Measurements from ENCODE around the gene MPZ.

MPZ gene

DNA sequence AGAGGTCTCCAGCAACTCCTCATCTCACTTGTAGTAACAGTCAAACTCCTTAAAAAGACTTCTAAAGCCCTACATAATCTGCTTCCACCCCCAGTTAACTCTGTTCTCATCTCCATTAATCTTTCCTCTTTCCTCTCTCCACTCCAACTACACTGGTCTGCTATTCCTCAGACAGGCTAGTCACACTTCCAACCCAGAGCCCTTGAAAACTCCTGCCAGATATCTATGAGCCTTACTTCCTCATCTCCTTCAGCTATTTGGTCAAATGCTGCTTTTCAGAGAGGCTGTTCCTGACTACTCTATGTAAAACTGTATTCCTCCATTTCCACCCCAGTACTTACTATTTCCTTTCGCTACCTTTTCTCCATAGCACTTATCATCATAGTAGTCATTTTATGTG lies 26.8 kb downstream of the MPZ start:
- DNase-seq (ENCODE audit: extremely low read depth, low read depth) = no peak
- TF ChIP-seq, protein P1, sequence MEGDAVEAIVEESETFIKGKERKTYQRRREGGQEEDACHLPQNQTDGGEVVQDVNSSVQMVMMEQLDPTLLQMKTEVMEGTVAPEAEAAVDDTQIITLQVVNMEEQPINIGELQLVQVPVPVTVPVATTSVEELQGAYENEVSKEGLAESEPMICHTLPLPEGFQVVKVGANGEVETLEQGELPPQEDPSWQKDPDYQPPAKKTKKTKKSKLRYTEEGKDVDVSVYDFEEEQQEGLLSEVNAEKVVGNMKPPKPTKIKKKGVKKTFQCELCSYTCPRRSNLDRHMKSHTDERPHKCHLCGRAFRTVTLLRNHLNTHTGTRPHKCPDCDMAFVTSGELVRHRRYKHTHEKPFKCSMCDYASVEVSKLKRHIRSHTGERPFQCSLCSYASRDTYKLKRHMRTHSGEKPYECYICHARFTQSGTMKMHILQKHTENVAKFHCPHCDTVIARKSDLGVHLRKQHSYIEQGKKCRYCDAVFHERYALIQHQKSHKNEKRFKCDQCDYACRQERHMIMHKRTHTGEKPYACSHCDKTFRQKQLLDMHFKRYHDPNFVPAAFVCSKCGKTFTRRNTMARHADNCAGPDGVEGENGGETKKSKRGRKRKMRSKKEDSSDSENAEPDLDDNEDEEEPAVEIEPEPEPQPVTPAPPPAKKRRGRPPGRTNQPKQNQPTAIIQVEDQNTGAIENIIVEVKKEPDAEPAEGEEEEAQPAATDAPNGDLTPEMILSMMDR (IDR thresholded peaks at IDR 0.05; ENCODE audit: low read depth, low read length) = no peak

DNA sequence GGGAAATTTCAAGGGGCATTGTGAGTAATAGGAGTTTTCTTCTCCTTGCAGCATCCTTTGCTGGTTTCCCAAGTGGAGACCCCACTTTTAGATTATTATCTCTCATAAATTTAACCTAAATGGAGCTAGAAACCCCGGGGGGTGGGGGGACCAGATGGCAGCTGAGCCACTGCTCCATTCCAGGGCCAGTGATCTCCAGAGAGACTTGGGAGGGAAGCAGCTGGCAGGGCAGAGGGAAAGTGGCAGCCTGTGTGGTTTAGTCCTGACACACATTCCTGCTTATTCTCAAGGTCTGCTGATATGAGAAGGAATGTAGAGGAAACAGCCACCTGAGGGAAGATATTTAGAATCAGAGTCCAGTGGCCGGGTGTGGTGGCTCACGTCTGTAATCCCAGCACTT lies 34.9 kb downstream of the MPZ start:
- TF ChIP-seq, protein P1 (IDR thresholded peaks at IDR 0.05; ENCODE audit: low read depth, low read length) = no peak
- DNase-seq (ENCODE audit: extremely low read depth, low read depth) = no peak

DNA sequence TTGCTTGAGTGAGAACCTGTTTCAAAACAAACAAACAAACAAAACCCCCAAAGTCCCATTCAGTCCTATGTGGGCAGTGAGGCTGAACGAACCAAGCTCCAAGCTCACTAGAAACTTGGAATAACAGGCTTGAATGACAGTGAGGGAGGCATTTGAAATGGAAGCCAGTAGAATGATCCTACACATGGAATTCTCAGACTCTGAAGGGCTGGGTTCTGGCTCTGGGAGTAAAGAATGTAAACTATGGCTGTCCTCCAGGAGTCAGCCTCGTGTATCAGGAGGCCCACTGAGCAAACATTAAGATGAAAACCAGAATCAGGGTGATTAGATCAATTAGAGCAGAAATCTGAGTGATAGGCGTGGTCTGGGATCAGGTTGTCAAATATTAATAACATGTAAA lies 36.4 kb downstream of the MPZ start:
- no peak for DNase-seq (ENCODE audit: extremely low read depth, low read depth)
- TF ChIP-seq, protein P1 (IDR thresholded peaks at IDR 0.05; ENCODE audit: low read depth, low read length) = no peak

DNA sequence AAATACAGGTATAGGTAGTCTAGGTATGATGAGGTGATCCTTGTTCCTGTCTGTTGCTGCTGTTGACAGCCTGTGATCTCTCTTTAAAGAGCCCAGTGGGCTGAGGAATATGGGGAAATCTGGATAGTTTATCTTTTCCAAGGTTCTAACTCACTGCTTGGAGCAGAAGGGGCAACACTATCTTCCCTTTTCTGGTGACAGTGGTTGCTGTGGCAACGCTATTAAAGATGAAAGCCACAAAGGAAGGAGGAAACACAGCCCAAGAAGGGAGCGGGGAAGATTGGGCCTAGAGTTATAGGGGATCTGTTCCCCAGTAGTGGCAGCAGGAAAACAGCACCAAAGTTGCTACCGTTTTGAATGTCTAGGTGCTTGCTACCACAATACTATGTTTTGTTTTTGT lies 42.4 kb downstream of the MPZ start:
- TF ChIP-seq, protein P1 (IDR thresholded peaks at IDR 0.05; ENCODE audit: low read depth, low read length) = no peak
- no peak for DNase-seq (ENCODE audit: extremely low read depth, low read depth)

- no peak for DNase-seq (ENCODE audit: extremely low read depth, low read depth)
- TF ChIP-seq, protein P1 (IDR thresholded peaks at IDR 0.05; ENCODE audit: low read depth, low read length) = no peak
Observed at GRCh38 chr1:161266836-161267235, 42.9 kb downstream of the MPZ start.

GRCh38 chr1:161266202-161266601 lies 43.6 kb downstream of the MPZ start:
- DNase-seq (ENCODE audit: extremely low read depth, low read depth) = no peak
- TF ChIP-seq, protein P1 (IDR thresholded peaks at IDR 0.05; ENCODE audit: low read depth, low read length) = no peak

- TF ChIP-seq, protein P1 (IDR thresholded peaks at IDR 0.05; ENCODE audit: low read depth, low read length) = no peak
Observed at GRCh38 chr1:161265305-161265704, 44.5 kb downstream of the MPZ start.

More at GRCh38 chr1:161265305-161265704, 44.5 kb downstream of the MPZ start:
- no peak for DNase-seq (ENCODE audit: extremely low read depth, low read depth)
